GM21786 (cell line): Measurements from ENCODE around the gene KCNJ11.

Experiments used
- ATAC-seq: cut with Tn5 transposase; IDR thresholded peaks from one replicate; pipeline ENCODE4 v1.9.1; 2021; ENCODE audit not compliant: unreplicated experiment

The KCNJ11 gene

DNA sequence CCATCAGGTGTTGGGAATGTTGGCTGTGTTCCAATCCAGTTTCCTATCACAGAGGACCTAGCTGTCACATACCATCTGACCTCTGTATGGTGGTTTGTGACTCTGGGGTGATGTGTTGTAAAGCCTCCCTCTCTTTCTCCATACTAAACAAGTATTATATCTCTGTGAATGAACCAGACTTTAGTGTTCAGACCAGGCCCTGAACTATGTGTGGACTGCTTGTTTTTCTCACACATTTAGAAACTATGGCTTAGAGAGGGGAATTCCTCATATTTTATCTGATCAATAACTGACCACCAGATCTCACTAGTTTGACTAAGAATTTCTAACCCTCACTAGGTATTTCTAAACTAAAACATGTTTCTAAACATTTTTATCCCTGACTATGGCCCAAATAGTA, 19.4 kb downstream of the KCNJ11 start:
- no peak for ATAC-seq

DNA sequence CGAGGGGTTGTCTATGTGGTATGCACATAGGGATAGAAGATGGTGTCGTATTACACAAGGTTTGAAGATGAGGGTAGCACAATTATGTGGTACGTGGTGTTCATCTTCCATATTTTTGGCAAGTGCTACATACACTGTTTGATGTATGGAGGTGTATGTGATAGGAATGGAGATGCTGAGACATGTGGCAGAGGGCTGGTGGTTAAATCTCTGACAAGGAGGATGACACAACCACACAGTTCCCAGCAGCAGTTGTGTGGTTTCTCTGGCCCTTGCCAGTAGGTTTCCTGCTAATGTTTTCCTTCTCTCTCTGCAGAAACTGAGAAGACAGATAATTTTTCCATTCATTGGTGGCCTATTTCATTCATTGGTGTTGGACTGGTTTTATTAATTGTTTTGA, 19.9 kb downstream of the KCNJ11 start:
- no peak for ATAC-seq

DNA sequence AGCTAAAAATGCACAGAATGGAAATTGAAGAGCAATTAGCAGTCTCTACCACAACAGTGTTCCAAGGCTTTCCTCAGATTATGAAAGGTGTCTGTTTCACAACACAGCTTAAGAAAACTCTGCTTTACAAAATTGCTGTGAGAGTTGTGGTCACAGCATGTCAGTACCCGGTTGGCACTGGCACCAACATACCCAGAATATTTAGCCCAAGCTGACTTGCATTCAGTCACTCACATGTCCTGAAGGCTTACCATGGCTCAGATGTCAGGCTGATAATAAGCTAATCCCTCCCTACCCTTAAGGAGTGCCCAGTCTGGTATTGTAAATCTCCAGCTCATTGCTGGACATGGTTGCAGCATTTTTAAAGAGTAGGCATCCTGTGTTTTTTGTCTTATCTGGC, 22.0 kb downstream of the KCNJ11 start:
- no peak for ATAC-seq

DNA sequence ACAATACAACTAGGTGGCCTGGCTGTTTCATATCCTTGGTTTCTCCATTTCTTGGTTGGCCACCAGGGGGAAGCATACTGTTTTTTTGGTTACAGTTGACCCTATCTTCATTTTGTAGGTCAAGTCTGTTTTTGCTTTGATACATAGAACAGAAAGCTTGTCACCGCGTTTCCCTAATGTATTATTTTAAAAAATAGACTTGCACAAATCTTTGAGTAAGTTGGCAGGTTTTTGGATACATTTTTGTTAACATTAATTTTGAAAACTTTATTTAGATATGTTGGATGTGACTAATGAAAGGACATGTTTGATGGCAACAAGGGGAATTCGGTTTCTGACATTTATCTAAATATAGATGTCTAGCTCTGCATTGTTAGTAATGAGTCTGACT, 33.9 kb downstream of the KCNJ11 start:
- no peak for ATAC-seq

DNA sequence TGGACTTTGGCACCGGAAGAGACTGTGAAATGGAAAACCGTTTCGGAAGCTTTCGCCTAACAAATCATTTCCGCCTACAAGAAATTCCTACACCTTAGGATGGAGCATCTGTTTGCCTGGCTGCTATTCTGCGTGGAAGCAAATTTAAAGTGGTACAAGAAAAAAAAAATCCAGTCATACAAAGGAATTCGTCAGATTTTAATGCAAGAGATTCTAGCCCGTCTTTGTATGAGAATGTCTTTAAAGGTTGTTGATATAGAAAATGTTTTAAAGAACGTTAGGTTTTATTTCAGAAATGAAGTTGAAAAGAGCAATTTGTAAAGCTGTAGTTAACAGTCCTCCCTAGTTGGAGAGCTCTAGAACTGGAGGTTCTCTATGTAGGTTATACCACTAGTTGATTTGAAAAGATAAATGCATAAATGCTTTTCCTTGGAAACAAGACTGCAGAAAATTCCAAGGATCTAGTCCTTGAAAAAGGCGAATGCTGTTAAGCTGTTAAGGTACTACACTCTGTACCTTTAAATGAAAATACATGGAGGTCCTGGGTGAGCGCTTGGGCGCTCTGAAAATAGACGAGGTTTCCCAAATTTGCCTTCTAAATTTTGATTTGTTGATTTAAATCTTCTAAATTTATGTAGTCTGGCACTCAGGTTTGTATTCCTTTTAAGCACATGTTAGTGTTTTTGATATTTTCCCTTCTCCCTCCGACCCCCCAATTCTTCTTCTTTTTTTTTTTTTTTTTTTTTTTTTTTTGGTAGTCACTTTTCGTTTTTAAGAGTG, 34.4 kb downstream of the KCNJ11 start:
- no peak for ATAC-seq

DNA sequence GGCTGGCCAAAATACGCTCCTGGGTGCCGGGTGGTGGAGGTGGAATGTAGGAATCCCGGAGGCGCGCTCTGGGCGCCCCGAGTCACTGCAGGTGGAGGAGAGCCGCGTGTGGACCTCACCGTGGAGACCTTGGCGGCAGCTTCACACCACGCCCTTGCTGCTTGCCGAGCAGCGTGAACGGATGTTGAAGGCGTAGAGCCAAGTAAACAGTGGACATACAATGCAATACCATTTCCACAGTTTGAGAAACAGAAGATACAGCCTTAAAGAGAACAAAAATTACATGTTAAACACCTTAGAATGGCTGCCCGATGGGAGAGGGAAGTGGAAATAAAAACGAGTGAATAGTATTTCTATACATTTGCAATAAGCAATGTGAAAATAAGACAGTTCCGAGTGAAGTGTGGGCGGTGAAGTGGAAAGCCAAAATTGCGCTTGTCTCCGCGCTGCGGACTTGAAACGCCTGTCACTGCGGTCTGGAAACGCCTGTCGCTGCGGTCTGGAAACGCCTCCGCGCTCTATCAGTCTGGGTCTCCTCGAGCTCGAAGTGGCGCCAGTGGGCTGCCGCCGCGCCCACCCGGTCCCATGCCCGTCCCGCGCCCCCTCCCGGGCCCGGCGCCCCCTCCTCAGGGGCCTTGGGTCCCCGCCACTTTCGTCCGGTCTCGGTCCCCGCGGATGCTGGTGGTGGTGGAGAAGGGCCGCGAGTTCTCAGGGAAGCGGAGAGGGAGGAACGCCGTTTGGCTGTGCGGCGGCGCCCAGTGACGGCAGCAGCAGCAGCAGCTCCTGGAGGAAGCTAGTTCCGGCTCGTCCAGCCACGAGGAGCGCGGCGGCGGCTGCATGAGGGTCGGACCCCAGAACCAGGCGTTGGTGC, 35.3 kb downstream of the KCNJ11 start:
- no peak for ATAC-seq

DNA sequence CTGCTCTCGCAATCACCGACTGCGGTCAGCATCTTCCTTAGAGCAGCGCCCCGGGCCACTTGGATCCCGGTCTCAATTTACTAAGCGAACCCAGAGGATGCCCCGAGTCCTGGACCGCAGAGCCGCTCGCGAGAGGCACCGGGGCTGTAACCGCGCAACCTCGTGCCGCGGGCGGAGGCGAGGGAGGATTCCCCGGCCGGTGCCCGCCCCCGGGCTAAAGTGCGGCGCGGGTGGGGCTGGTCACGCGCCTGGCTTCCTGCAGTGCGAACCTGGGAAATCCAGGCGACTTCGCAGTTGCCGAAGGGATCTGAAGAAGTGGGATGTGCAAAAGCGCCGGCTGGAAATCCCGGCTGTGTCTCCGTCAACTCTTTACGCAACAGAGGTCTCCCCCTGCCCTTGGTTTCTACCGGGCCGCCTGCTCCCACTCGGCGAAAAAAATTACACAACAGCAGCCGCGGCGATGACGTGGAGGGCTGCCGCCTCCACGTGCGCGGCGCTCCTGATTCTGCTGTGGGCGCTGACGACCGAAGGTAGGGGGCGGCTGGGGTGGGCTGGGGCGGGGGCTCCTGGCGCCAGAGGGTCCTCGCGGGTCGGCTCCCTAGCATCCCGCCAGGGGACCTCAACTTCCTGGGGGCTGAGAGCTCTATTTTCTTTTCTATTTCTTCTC, 36.8 kb downstream of the KCNJ11 start, which contains the start of gene NCR3LG1:
NCR3LG1 (plus strand) TSS at position 291 of the 667 bp plus-strand sequence; CDS start at position 461, 170 bp downstream.
- ATAC-seq = no peak

DNA sequence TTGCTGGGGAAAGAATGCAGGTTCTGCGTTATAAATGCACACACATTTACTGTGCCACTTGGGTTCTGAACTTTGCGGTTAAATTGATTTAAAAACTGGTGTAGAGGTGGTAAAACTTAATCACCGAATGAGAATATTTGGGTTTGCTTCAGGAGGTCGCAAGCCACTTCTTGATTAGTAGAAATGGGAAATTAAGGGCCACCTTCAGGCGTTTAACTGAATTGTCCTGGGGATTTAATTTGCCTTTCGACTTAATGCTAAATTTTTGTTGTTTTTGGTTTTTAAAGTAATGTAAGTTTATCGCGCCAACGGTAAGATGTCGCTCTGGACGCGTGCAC, 37.3 kb downstream of the KCNJ11 start:
- no peak for ATAC-seq

DNA sequence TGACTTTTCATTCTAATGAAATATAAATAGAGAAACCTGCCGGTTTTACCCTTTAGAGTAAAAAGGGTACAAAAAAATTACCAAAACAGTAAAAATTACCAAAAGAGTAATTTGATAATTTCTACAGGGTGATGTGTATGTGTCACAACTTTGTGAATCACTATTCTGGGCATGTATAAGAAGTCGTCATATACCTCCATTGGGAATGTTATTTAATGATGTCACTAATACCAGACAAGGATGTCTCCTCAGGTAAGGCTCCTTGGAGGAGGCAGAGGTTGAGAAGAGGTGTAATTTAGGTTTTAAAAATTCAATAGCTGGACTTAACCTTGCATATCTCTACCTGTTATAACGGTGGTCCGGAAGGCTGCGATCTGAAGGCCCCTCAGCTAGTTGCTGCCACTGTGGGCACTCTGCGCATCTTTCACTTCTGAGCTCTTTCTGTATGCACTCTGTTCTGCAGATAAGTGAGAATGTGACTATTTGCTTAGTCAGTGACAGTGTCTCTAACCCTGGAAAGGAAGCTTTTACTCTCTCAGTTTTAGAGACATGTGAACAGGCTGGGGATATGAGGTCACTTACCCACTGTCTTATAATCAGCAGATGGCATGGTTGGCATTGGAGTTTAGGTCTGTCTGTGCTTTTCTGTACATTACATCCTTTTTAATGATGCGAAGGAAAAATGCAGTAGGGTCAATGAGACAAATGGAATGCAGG, 37.8 kb downstream of the KCNJ11 start:
- ATAC-seq = no peak

DNA sequence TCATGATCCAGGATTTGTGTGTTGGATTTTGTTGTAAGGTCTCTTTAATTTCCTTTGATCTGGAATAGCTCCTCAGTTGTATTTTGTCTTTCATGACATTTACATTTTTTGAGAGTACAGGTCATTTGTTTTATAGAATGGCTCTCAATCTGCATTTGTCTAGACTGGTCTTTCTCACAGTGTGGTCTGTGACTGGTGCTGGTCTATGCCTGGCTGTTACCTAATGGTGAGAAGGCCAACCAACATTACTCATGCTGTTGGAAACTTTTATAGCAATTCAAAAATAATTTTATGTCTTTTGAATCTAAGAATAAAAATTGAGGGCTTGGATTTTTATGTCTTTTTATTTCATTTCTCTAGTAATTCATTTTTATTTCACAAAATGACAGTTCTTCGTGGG, 40.8 kb downstream of the KCNJ11 start:
- no peak for ATAC-seq

DNA sequence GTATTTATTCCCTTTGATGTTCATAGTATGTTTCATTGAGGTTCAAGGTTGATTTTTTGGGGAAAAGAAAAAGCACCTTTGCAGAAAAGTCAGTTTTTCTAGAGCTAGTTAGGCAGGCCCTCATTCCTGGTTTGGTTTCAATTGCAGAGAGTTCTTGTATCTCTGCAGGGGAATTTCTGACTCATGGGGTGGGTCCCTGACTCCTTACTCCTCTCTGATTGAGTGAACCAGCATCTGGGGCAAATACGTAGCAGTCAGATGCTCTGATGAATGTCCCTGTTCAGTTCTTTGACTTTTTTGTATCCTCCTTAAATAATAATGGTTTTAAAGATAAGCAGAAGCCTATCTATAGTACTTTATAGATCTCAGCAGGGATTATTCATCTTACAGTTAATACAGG, 44.6 kb downstream of the KCNJ11 start:
- no peak for ATAC-seq

DNA sequence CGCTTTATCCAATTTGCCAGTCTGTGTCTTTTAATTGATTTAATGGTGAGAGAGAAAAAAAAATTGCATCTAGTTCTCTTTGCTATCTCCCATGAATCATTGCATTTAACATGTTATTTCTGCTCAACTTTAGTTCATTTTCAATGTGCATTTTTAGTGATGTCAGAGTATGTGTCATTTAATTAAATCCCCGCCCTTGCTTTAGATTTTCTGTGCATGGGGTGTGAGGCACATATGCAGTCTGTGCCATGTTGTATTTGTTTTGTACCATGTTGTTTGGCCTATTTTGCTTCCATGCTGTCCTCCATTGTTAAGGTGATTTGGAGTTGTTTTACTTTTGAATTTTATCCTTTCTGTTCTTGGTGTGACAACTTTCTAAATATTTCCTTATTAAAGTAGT, 45.2 kb downstream of the KCNJ11 start:
- no peak for ATAC-seq
